Inflammatory macrophage treated with lipopolysaccharide for 1 hour (primary cell): Measurements from ENCODE around the gene KDM5C.

Experiments
- DNase-seq, 2 donors: peaks; one replicate each; pipeline ENCODE4 v3.0.0-alpha.2; 2020 to 2022

KDM5C gene

GRCh38 chrX:53250556-53250955, 25.5 kb upstream of the KDM5C start:
- no peak for DNase-seq

- no peak for DNase-seq
Observed at GRCh38 chrX:53249408-53250042, 24.5 kb upstream of the KDM5C start.

GRCh38 chrX:53247928-53248327, 22.9 kb upstream of the KDM5C start:
- no peak for DNase-seq

GRCh38 chrX:53246231-53246630, 21.2 kb upstream of the KDM5C start:
- no peak for DNase-seq

GRCh38 chrX:53244610-53245009, 19.6 kb upstream of the KDM5C start:
- DNase-seq: no peak

GRCh38 chrX:53242310-53242709, 17.3 kb upstream of the KDM5C start:
- no peak for DNase-seq

GRCh38 chrX:53241558-53241957, 16.6 kb upstream of the KDM5C start:
- DNase-seq: no peak

GRCh38 chrX:53239474-53239873, 14.5 kb upstream of the KDM5C start:
- peak in 1 of 2 donors; percentile 18 for DNase-seq

GRCh38 chrX:53237056-53237455, 12.0 kb upstream of the KDM5C start:
- no peak for DNase-seq

- no peak for DNase-seq
Observed at GRCh38 chrX:53236025-53236679, 11.1 kb upstream of the KDM5C start.

- no peak for DNase-seq
Observed at GRCh38 chrX:53235566-53235965, 10.6 kb upstream of the KDM5C start.

GRCh38 chrX:53234484-53234883, 9.5 kb upstream of the KDM5C start:
- DNase-seq: no peak

- DNase-seq: no peak
Observed at GRCh38 chrX:53233536-53233935, 8.5 kb upstream of the KDM5C start.

GRCh38 chrX:53230116-53230515, 5.1 kb upstream of the KDM5C start:
- DNase-seq: no peak

- DNase-seq: no peak
Observed at GRCh38 chrX:53227224-53227765, 2.3 kb upstream of the KDM5C start.

- no peak for DNase-seq
Observed at GRCh38 chrX:53223955-53224859, 800 bp downstream of the KDM5C start.

- no peak for DNase-seq
Observed at GRCh38 chrX:53223068-53223693, 1.8 kb downstream of the KDM5C start.

GRCh38 chrX:53211391-53211978, 13.5 kb downstream of the KDM5C start:
- DNase-seq: no peak

- no peak for DNase-seq
Observed at GRCh38 chrX:53196678-53197077, 28.3 kb downstream of the KDM5C start.

- no peak for DNase-seq
Observed at GRCh38 chrX:53195401-53195800, 29.6 kb downstream of the KDM5C start.

- no peak for DNase-seq
Observed at GRCh38 chrX:53194308-53194707, 30.7 kb downstream of the KDM5C start.

- DNase-seq: no peak
Observed at GRCh38 chrX:53193093-53193492, 31.9 kb downstream of the KDM5C start.
